B cell (primary cell): ENCODE results near the gene NOC4L. TPM values are rescaled to one million over a fixed set of nuclear protein-coding genes. Genes with fewer than 3 reads are reported as not detected.

Experiments
- ATAC-seq: fragments of 200-7000 bp; cut with Tn5 transposase; one replicate; pipeline ENCODE4 v1.10.0; 2021; ENCODE audit warnings: low read depth, mild to moderate bottlenecking, moderate number of reproducible peaks, moderate library complexity
- CTCF ChIA-PET: fragments of 350-600 bp; sonication (Branson Sonifier 250); formaldehyde crosslinking; loops from one replicate; lab custom pipeline; 2021; ENCODE audit warnings: antibody characterized with exemption, inconsistent platforms; lab: Charles Lee
- POLR2A ChIA-PET: fragments of 350-600 bp; sonication (Branson Sonifier 250); formaldehyde crosslinking; loops from one replicate; lab custom pipeline; 2021; ENCODE audit warnings: antibody characterized with exemption; lab: Charles Lee
- DNase-seq: peaks from one replicate; pipeline ENCODE4 v3.0.0; 2013
- H2AFZ ChIP-seq: 2 replicates; pipeline ENCODE4 v1.6.1; 2012; ENCODE audit warnings: mild to moderate bottlenecking, low read depth, low read length; ENCODE audit not compliant: insufficient read depth, poor library complexity, severe bottlenecking
- H3K27ac ChIP-seq, 2 donors: 1 replicate in 1 of 2; 2 replicates in 1 of 2; pipeline ENCODE4 v1.5.1; 2012 to 2013; ENCODE audit warnings: low read length in 2 of 2, mild to moderate bottlenecking in 2 of 2, moderate library complexity in 1 of 2
- H3K27me3 ChIP-seq, 4 experiments: fragments of 200-600 bp in 1 of 4; sonication (generic) in 1 of 4; replicated peaks in 1 of 4; 1 replicate in 2 of 4; 2 replicates in 2 of 4; pipeline versions ENCODE4 v1.6.1 to v1.7.0; 2013 to 2016; ENCODE audit warnings: low read length in 3 of 4, mild to moderate bottlenecking in 2 of 4, mixed read lengths in 1 of 4, moderate library complexity in 1 of 4; ENCODE audit not compliant: insufficient read depth in 4 of 4, control insufficient read depth in 3 of 4; ENCODE audit errors: control extremely low read depth in 1 of 4
- H3K36me3 ChIP-seq, 2 experiments: replicated peaks in 1 of 2; 1 replicate in 1 of 2; 2 replicates in 1 of 2; pipeline versions ENCODE4 v1.6.1 to v1.7.1; 2013; ENCODE audit warnings: low read length in 1 of 2; ENCODE audit not compliant: insufficient read depth in 2 of 2, control insufficient read depth in 1 of 2; ENCODE audit errors: control extremely low read depth in 1 of 2, extremely low read depth in 1 of 2
- H3K4me1 ChIP-seq, 2 donors: fragments of 200-600 bp in 1 of 2; sonication (generic) in 1 of 2; 1 replicate in 1 of 2; 2 replicates in 1 of 2; pipeline versions ENCODE4 v1.5.1 to v1.6.1; 2013 to 2017; ENCODE audit warnings: low read length in 2 of 2; ENCODE audit not compliant: control insufficient read depth in 2 of 2, insufficient read depth in 2 of 2
- H3K4me2 ChIP-seq: replicated peaks from 2 replicates; pipeline ENCODE3; 2012; ENCODE audit warnings: mild to moderate bottlenecking, low read depth, low read length; ENCODE audit not compliant: poor library complexity, severe bottlenecking
- H3K4me3 ChIP-seq, 5 experiments: fragments of 200-600 bp in 1 of 5; sonication (generic) in 1 of 5; 1 replicate in 3 of 5; 2 replicates in 2 of 5; pipeline versions ENCODE4 v1.5.1 to v1.7.0; 2011 to 2016; ENCODE audit warnings: low read length in 4 of 5, mild to moderate bottlenecking in 4 of 5, low read depth in 2 of 5, control low read depth in 1 of 5, moderate library complexity in 1 of 5; ENCODE audit not compliant: insufficient read depth in 1 of 5; ENCODE audit errors: control extremely low read depth in 1 of 5, extremely low read depth in 1 of 5
- H3K79me2 ChIP-seq: fragments of 200-600 bp; sonication (generic); one replicate; pipeline ENCODE4 v1.6.0; 2016; ENCODE audit warnings: low read length; ENCODE audit not compliant: control insufficient read depth, insufficient read depth
- H3K9ac ChIP-seq: fragments of 200-600 bp; sonication (generic); 2 replicates; pipeline ENCODE4 v1.6.1; 2017; ENCODE audit warnings: mild to moderate bottlenecking, low read length, moderate library complexity
- H3K9me3 ChIP-seq, 3 donors: one replicate each; pipeline versions ENCODE4 v1.6.1 to v1.7.1; 2013; ENCODE audit warnings: low read length in 2 of 3; ENCODE audit not compliant: control insufficient read depth in 2 of 3, insufficient read depth in 1 of 3; ENCODE audit errors: control extremely low read depth in 1 of 3
- H4K20me1 ChIP-seq: 2 replicates; pipeline ENCODE4 v1.6.0; 2012; ENCODE audit warnings: mild to moderate bottlenecking, low read length; ENCODE audit not compliant: insufficient read depth, control insufficient read depth, poor library complexity, severe bottlenecking
- H3K27ac Mint-ChIP-seq: one replicate; pipeline ENCODE4 v1.8.0; 2021; ENCODE audit warnings: mixed read lengths
- H3K27me3 Mint-ChIP-seq: one replicate; pipeline ENCODE4 v1.8.0; 2021; ENCODE audit warnings: mixed read lengths
- H3K4me1 Mint-ChIP-seq: one replicate; pipeline ENCODE4 v1.8.0; 2021; ENCODE audit warnings: mixed read lengths
- H3K4me3 Mint-ChIP-seq: one replicate; pipeline ENCODE4 v1.8.0; 2021; ENCODE audit warnings: mixed read lengths
- H3K9me3 Mint-ChIP-seq: one replicate; pipeline ENCODE4 v1.8.0; 2022; ENCODE audit warnings: mixed read lengths; ENCODE audit not compliant: insufficient read depth
- CTCF ChIP-seq: fragments of 200-600 bp; IDR thresholded peaks from one replicate; pipeline ENCODE4 v1.8.0; 2022; ENCODE audit warnings: antibody characterized with exemption, mild to moderate bottlenecking
- EZH2 ChIP-seq: IDR thresholded peaks from 2 replicates; pipeline ENCODE4 v1.6.1; 2012; ENCODE audit warnings: borderline replicate concordance, low read depth, mild to moderate bottlenecking, moderate library complexity, low read length; ENCODE audit not compliant: insufficient read depth, poor library complexity, severe bottlenecking
- WGBS: methylation state at CpG from one replicate; pipeline ENCODE4 v1.1.5; 2013; ENCODE audit warnings: missing lambda C conversion rate; ENCODE audit not compliant: insufficient coverage; 5-methylcytosine and 5-hydroxymethylcytosine counted together
- intact Hi-C: fragments of 100-400 bp; cut with micrococcal nuclease; formaldehyde crosslinking; loops from one replicate; pipeline ENCODE4 v1.10.0; 2022
- polyA plus RNA-seq: library from polyadenylated mRNA; depleted of rRNA; stranded (reverse); fragments of >200 nt; gene quantifications from 2 replicates; pipeline ENCODE4 v1.2.3, GENCODE V29; 2012
- total RNA-seq, 2 donors: library from RNA; stranded (reverse); fragments of 120-200 nt in 1 of 2; gene quantifications; 1 replicate in 1 of 2; 2 replicates in 1 of 2; pipeline versions ENCODE4 v1.2.3 to v1.2.4, GENCODE V29; 2013 to 2022

NOC4L gene
- total and polyA plus RNA-seq, 2 donors (not counting 1 experiment from before 2014, with no cell fraction given), result 13.1 to 21.9 TPM

- H3K4me3 ChIP-seq, result no peak overlapping the region
- no peaks in the 10 kb centered on the region for H3K79me2 ChIP-seq
- intact Hi-C loops, result no loop called here
- H4K20me1 ChIP-seq, result no peaks in the 10 kb centered on the region
- Mint-ChIP-seq H3K27ac (no peak overlapping the region), H3K9me3 (no peaks in the 10 kb centered on the region), H3K4me3 (no peak overlapping the region), H3K27me3 (no peaks in the 10 kb centered on the region), H3K4me1 (no peaks in the 10 kb centered on the region)
- peaks cover 12 to 37% of the 10 kb centered on the region in 2 experiments for H3K36me3 ChIP-seq
- no peak for DNase-seq
- TF ChIP-seq EZH2 (no peak), CTCF (no peak)
- CTCF ChIA-PET, result no interaction called here
- no peak overlapping the region for H2AFZ ChIP-seq
- 99% methylated on average over 6 of the region's 9 CpGs for whole genome bisulfite sequencing
- H3K9me3 ChIP-seq, result no peaks in the 10 kb centered on the region
- no peak for ATAC-seq
- no peak overlapping the region for H3K9ac ChIP-seq
- POLR2A ChIA-PET, result no interaction called here
- H3K4me2 ChIP-seq, result no peak overlapping the region
- H3K27me3 ChIP-seq, result no peaks in the 10 kb centered on the region
- no peak overlapping the region for H3K27ac ChIP-seq
- H3K4me1 ChIP-seq, result no peaks in the 10 kb centered on the region
Measured at GRCh38 chr12:132115500-132115899, 28.8 kb upstream of the NOC4L start.

- Histone ChIP-seq H3K9me3 (no peaks in the 10 kb centered on the region), H3K4me2 (no peak overlapping the region), H2AFZ (no peak overlapping the region), H3K27ac (no peak overlapping the region), H3K27me3 (no peaks in the 10 kb centered on the region), H3K79me2 (no peaks in the 10 kb centered on the region), H3K4me3 (no peak overlapping the region), H3K9ac (no peak overlapping the region), H3K36me3 (peaks cover 12 to 33% of the 10 kb centered on the region in 2 experiments), H4K20me1 (no peaks in the 10 kb centered on the region), H3K4me1 (no peaks in the 10 kb centered on the region)
- Mint-ChIP-seq H3K9me3 (no peaks in the 10 kb centered on the region), H3K4me1 (no peaks in the 10 kb centered on the region), H3K27ac (no peak overlapping the region), H3K27me3 (no peaks in the 10 kb centered on the region), H3K4me3 (no peak overlapping the region)
- ChIA-PET CTCF (no interaction called here), POLR2A (no interaction called here)
- no peak for TF ChIP-seq CTCF
- no peak for TF ChIP-seq EZH2
- no peak for DNase-seq
- intact Hi-C loops, result no loop called here
- no peak for ATAC-seq
- 97% methylated on average over 53 of the region's 58 CpGs for WGBS
Measured at GRCh38 chr12:132116709-132117557, 27.3 kb upstream of the NOC4L start.
